ENCODE data around the gene TRH. TPM values are rescaled to one million over a fixed set of nuclear protein-coding genes. Genes with fewer than 3 reads are reported as not detected.
"Not testable (repeated sequence)": the region's sequence is repeated elsewhere in the genome, so short reads cannot be mapped to it uniquely, and the experiment has no call there.

The TRH gene
- polyA plus RNA-seq, 1 donor from 2014 or later = not detected

GRCh38 chr3:130012108-130012507 lies 37.6 kb downstream of the TRH start:
- not testable (repeated sequence) for H3K27ac Mint-ChIP-seq, H3K27me3 Mint-ChIP-seq, H3K4me1 Mint-ChIP-seq, H3K4me3 Mint-ChIP-seq, H3K9me3 Mint-ChIP-seq, H3K36me3 Mint-ChIP-seq

GRCh38 chr3:130013246-130013645 lies 38.7 kb downstream of the TRH start:
- H3K36me3 Mint-ChIP-seq, H3K27ac Mint-ChIP-seq, H3K4me1 Mint-ChIP-seq, H3K4me3 Mint-ChIP-seq, H3K9me3 Mint-ChIP-seq, H3K27me3 Mint-ChIP-seq: not testable (repeated sequence)

- no peaks in the 10 kb centered on the region for H3K36me3 Mint-ChIP-seq
- peaks cover 11% of the 10 kb centered on the region for H3K27me3 Mint-ChIP-seq
- H3K9me3 Mint-ChIP-seq = no peaks in the 10 kb centered on the region
- no peaks in the 10 kb centered on the region for H3K4me1 Mint-ChIP-seq
- H3K4me3 Mint-ChIP-seq = no peak overlapping the region
- H3K27ac Mint-ChIP-seq = no peak overlapping the region
Measured at GRCh38 chr3:130014526-130014925, 40.0 kb downstream of the TRH start.

- not testable (repeated sequence) for H3K4me1 Mint-ChIP-seq, H3K4me3 Mint-ChIP-seq, H3K27ac Mint-ChIP-seq, H3K9me3 Mint-ChIP-seq, H3K36me3 Mint-ChIP-seq
- peaks cover 16% of the 10 kb centered on the region for H3K27me3 Mint-ChIP-seq
Measured at GRCh38 chr3:130017661-130018060, 43.1 kb downstream of the TRH start.

- H3K4me1 Mint-ChIP-seq, H3K27ac Mint-ChIP-seq, H3K36me3 Mint-ChIP-seq, H3K9me3 Mint-ChIP-seq, H3K27me3 Mint-ChIP-seq: not testable (repeated sequence)
- H3K4me3 Mint-ChIP-seq = peak overlapping the region in 1 of 4 donors; percentile 63
Measured at GRCh38 chr3:130026146-130026829, 51.8 kb downstream of the TRH start.

- not testable (repeated sequence) for H3K4me1 Mint-ChIP-seq, H3K36me3 Mint-ChIP-seq, H3K4me3 Mint-ChIP-seq, H3K27ac Mint-ChIP-seq, H3K9me3 Mint-ChIP-seq, H3K27me3 Mint-ChIP-seq
Measured at GRCh38 chr3:130027437-130027836, 52.9 kb downstream of the TRH start.

Other genes with a start within 250 kb of the TRH start
- gene TMCC1, start 81.0 kb upstream of the TRH start, polyA plus RNA-seq = 8.2 TPM
- gene ALG1L2, start 107.1 kb downstream of the TRH start, polyA plus RNA-seq = 1.1 TPM

Data from IgD-negative memory B cell (primary cell).